AG10803 (cell line): ENCODE results near the gene SLC35E3.
"Not testable (repeated sequence)": the region's sequence is repeated elsewhere in the genome, so short reads cannot be mapped to it uniquely, and the experiment has no call there.

ENCODE experiments used
- DNase-seq: peaks from one replicate; pipeline ENCODE4 v3.0.0; 2010; ENCODE audit warnings: low read depth
- H3K4me3 ChIP-seq: 2 replicates; pipeline ENCODE4 v1.5.1; 2011; ENCODE audit warnings: mild to moderate bottlenecking, low read length, control low read depth
- CTCF ChIP-seq: conservative IDR thresholded peaks from 2 replicates; pipeline ENCODE4 v1.5.1; 2011; ENCODE audit warnings: mild to moderate bottlenecking, low read length, control low read depth, inconsistent platforms

Gene SLC35E3

GRCh38 chr12:68815232-68815927, 69.4 kb downstream of the SLC35E3 start:
- H3K4me3 ChIP-seq: no peak overlapping the region
- TF ChIP-seq CTCF: no peak

GRCh38 chr12:68815928-68816800, 70.2 kb downstream of the SLC35E3 start:
- no peak for DNase-seq
- no peak for TF ChIP-seq CTCF
- no peak overlapping the region for H3K4me3 ChIP-seq

More at GRCh38 chr12:68815232-68815927, 69.4 kb downstream of the SLC35E3 start:
- DNase-seq: no peak

GRCh38 chr12:68819481-68819880, 73.5 kb downstream of the SLC35E3 start:
- H3K4me3 ChIP-seq, DNase-seq: not testable (repeated sequence)

- no peak overlapping the region for H3K4me3 ChIP-seq
- no peak for TF ChIP-seq CTCF
- DNase-seq: no peak
Observed at GRCh38 chr12:68821357-68822188, 75.6 kb downstream of the SLC35E3 start.

- DNase-seq: no peak
- H3K4me3 ChIP-seq: no peak overlapping the region
- no peak for TF ChIP-seq CTCF
Observed at GRCh38 chr12:68823696-68824095, 77.7 kb downstream of the SLC35E3 start.

GRCh38 chr12:68824131-68824530, 78.2 kb downstream of the SLC35E3 start:
- H3K4me3 ChIP-seq: no peak overlapping the region
- no peak for TF ChIP-seq CTCF
- no peak for DNase-seq

GRCh38 chr12:68824597-68825250, 78.7 kb downstream of the SLC35E3 start:
- DNase-seq: no peak
- TF ChIP-seq CTCF: no peak
- H3K4me3 ChIP-seq: no peak overlapping the region
